AG09309 (cell line): ENCODE data around the gene CSGALNACT2.

Experiments
- DNase-seq: peaks from one replicate; pipeline ENCODE4 v3.0.0-alpha.2; 2010; ENCODE audit warnings: low read depth
- H3K4me3 ChIP-seq: 2 replicates; pipeline ENCODE4 v1.5.1; 2011; ENCODE audit warnings: mild to moderate bottlenecking, low read depth, low read length, moderate library complexity; ENCODE audit not compliant: control insufficient read depth
- CTCF ChIP-seq: IDR thresholded peaks from 2 replicates; pipeline ENCODE4 v1.5.1; 2011; ENCODE audit warnings: mild to moderate bottlenecking, low read depth, low read length, inconsistent platforms; ENCODE audit not compliant: insufficient read depth, control insufficient read depth; ENCODE audit errors: missing control alignments

CSGALNACT2 gene

GRCh38 chr10:43186150-43186549, 47.9 kb downstream of the CSGALNACT2 start:
- no peak for DNase-seq
- H3K4me3 ChIP-seq: no peak overlapping the region
- no peak for TF ChIP-seq CTCF

- no peak for DNase-seq
- TF ChIP-seq CTCF: no peak
- no peak overlapping the region for H3K4me3 ChIP-seq
These were observed 49.0 kb downstream of the CSGALNACT2 start for GRCh38 chr10:43187213-43187612.

- DNase-seq: peak; percentile 70
- TF ChIP-seq CTCF: no peak
- H3K4me3 ChIP-seq: no peak overlapping the region
These were observed 50.5 kb downstream of the CSGALNACT2 start for GRCh38 chr10:43188702-43189101.

GRCh38 chr10:43190289-43190688, 52.0 kb downstream of the CSGALNACT2 start:
- H3K4me3 ChIP-seq: no peak overlapping the region
- no peak for TF ChIP-seq CTCF
- no peak for DNase-seq

GRCh38 chr10:43190775-43191174, 52.5 kb downstream of the CSGALNACT2 start:
- no peak overlapping the region for H3K4me3 ChIP-seq
- TF ChIP-seq CTCF: no peak
- DNase-seq: no peak

- no peak for DNase-seq
- TF ChIP-seq CTCF: no peak
- no peak overlapping the region for H3K4me3 ChIP-seq
These were observed 54.6 kb downstream of the CSGALNACT2 start for GRCh38 chr10:43192884-43193283.

GRCh38 chr10:43193496-43194080, 55.3 kb downstream of the CSGALNACT2 start:
- no peak for TF ChIP-seq CTCF
- H3K4me3 ChIP-seq: no peak overlapping the region
- DNase-seq: no peak
